Measurements from ENCODE around the gene NLRP12.

NLRP12 gene

DNA sequence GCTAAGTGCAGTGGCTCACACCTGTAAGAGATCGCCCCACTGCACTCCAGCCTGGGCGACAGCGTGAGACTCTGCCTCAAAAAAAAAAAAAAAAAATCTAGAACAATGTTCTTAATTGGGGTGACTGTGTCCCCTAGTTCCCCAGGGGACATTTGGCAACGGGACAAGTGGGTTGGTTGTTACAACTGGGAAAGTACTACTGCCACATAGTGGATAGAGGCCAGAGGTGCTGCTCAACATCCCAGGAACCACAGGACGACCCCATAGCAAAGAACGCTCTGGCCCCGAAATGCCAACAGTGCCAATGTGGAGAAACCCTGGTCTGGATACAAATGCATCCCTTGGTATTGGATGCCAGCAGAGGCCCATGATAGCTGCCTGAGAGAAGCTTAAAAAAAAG lies 11.8 kb downstream of the NLRP12 start:
- no peak for DNase-seq
- H3K27ac ChIP-seq = no peak overlapping the region
- H3K36me3 ChIP-seq = no peaks in the 10 kb centered on the region
- no peaks in the 10 kb centered on the region for H3K9me3 ChIP-seq (ENCODE audit: severe bottlenecking)
- TF ChIP-seq, protein P1, sequence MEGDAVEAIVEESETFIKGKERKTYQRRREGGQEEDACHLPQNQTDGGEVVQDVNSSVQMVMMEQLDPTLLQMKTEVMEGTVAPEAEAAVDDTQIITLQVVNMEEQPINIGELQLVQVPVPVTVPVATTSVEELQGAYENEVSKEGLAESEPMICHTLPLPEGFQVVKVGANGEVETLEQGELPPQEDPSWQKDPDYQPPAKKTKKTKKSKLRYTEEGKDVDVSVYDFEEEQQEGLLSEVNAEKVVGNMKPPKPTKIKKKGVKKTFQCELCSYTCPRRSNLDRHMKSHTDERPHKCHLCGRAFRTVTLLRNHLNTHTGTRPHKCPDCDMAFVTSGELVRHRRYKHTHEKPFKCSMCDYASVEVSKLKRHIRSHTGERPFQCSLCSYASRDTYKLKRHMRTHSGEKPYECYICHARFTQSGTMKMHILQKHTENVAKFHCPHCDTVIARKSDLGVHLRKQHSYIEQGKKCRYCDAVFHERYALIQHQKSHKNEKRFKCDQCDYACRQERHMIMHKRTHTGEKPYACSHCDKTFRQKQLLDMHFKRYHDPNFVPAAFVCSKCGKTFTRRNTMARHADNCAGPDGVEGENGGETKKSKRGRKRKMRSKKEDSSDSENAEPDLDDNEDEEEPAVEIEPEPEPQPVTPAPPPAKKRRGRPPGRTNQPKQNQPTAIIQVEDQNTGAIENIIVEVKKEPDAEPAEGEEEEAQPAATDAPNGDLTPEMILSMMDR (IDR thresholded peaks at IDR 0.05; ENCODE audit: low read depth, low read length) = peak; percentile 43
- no peak overlapping the region for H3K4me3 ChIP-seq (ENCODE audit: low read depth, low read length)
- H3K27me3 ChIP-seq (ENCODE audit: insufficient read depth, low read depth, severe bottlenecking) = peaks cover 54% of the 10 kb centered on the region

DNA sequence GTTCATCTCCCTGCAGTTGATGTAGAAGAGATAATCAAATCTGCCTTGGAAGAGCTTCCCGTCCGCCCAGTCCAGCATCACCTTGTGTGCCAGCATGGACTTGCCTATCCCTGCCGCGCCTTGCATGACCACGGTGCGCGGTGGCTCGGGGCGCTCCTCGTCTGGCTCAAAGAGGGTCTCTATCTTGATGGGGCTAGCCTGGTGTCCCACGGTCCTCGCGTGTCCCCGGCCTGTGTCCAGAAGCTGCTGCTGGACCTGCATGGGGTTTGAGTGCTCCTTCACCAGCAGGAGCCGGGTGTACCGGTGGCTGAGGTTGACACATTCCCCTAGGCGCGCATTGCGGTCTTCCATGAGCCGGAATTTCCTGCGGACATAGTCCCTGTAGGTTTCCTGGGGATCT lies 13.2 kb downstream of the NLRP12 start:
- no peak overlapping the region for H3K4me3 ChIP-seq (ENCODE audit: low read depth, low read length)
- no peaks in the 10 kb centered on the region for H3K9me3 ChIP-seq (ENCODE audit: severe bottlenecking)
- DNase-seq = no peak
- TF ChIP-seq, protein P1 (IDR thresholded peaks at IDR 0.05; ENCODE audit: low read depth, low read length) = no peak
- H3K27me3 ChIP-seq (ENCODE audit: insufficient read depth, low read depth, severe bottlenecking) = peaks cover 63% of the 10 kb centered on the region
- H3K27ac ChIP-seq = no peak overlapping the region
- H3K36me3 ChIP-seq = no peaks in the 10 kb centered on the region

DNA sequence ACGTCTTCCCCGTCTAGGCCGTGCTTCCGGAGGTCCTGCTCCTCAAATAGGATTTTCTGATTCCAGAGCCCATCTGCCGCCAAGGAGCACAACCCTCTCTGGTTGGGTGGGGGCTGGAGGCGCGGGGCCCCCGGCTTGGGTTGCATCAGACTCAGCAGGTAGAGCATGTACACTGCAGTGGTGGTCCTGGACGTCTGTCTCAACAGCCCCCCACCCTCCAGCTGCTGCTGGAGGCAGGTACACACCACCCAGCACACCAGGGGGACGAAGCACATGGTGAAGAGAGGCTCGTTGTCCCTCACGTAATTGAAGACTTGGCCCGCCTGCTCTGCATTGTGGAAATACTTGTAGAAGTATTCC lies 13.9 kb downstream of the NLRP12 start:
- Histone ChIP-seq H3K27me3 (ENCODE audit: insufficient read depth, low read depth, severe bottlenecking) (peaks cover 69% of the 10 kb centered on the region), H3K27ac (no peak overlapping the region), H3K36me3 (no peaks in the 10 kb centered on the region), H3K9me3 (ENCODE audit: severe bottlenecking) (no peaks in the 10 kb centered on the region), H3K4me3 (ENCODE audit: low read depth, low read length) (no peak overlapping the region)
- no peak for DNase-seq
- TF ChIP-seq, protein P1 (IDR thresholded peaks at IDR 0.05; ENCODE audit: low read depth, low read length) = no peak

DNA sequence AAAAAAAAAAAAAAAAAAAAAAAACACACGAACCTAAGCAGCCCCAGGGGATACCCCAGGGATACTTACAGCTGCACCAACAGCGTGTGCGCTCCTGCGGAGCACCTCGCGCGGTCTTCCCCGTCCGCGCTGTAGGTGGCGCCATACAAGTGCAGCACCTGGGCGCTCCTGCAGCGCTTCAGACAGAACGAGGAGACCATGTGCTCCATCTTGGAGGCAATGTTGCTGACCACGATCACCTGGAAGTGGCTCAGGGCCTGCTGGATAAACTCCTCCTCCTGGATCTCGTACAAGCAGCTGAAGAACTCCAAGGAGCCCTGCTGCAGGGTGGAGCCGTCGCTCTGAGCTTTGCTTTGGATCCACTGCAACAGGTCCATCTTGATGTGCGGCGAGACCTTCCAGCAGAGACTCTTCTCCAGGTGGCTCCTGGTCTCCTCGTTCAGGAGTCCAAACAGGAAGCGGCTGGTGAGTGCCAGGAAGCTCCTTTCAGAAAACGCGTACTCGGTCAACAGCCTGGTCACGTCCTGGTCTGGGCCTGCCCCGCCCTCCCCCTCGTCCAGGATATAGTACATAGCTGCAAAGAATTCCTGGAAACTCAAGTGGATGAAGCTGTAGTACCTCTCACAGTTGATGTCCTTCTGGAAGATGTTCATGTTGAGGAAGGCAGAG lies 14.5 kb downstream of the NLRP12 start:
- TF ChIP-seq, protein P1 (IDR thresholded peaks at IDR 0.05; ENCODE audit: low read depth, low read length) = peak; percentile 74
- DNase-seq = peak; percentile 51
- no peak overlapping the region for H3K4me3 ChIP-seq (ENCODE audit: low read depth, low read length)

DNA sequence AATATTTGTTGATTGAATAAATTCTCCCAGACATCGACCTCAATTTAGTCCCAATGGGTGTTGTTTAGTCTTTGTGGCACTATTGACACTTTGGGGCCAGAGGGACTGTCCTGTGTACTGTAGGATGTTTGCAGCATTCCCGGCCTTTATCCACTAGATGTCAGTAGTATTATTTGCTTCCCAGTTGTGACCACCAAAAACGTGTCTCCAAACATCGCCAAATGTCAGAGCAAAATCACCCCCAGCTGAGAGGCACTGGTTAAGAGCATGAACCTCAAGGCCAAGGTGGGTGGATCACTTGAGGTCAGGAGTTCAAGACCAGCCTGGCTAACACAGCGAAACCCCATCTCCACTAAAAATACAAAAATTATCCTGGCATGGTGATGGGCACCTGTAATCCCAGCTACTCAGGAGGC lies 15.4 kb downstream of the NLRP12 start:
- no peak overlapping the region for H3K4me3 ChIP-seq (ENCODE audit: low read depth, low read length)
- H3K36me3 ChIP-seq = no peaks in the 10 kb centered on the region
- DNase-seq = peak; percentile 14
- H3K27ac ChIP-seq = no peak overlapping the region
- H3K27me3 ChIP-seq (ENCODE audit: insufficient read depth, low read depth, severe bottlenecking) = peaks cover 76% of the 10 kb centered on the region
- TF ChIP-seq, protein P1 (IDR thresholded peaks at IDR 0.05; ENCODE audit: low read depth, low read length) = peak; percentile 42; the same call in 1 of the 2 replicates
- H3K9me3 ChIP-seq (ENCODE audit: severe bottlenecking) = no peaks in the 10 kb centered on the region

More for the DNA sequence above, 14.5 kb downstream of the NLRP12 start:
- no peaks in the 10 kb centered on the region for H3K36me3 ChIP-seq
- peaks cover 74% of the 10 kb centered on the region for H3K27me3 ChIP-seq (ENCODE audit: insufficient read depth, low read depth, severe bottlenecking)
- H3K27ac ChIP-seq = no peak overlapping the region
- no peaks in the 10 kb centered on the region for H3K9me3 ChIP-seq (ENCODE audit: severe bottlenecking)

DNA sequence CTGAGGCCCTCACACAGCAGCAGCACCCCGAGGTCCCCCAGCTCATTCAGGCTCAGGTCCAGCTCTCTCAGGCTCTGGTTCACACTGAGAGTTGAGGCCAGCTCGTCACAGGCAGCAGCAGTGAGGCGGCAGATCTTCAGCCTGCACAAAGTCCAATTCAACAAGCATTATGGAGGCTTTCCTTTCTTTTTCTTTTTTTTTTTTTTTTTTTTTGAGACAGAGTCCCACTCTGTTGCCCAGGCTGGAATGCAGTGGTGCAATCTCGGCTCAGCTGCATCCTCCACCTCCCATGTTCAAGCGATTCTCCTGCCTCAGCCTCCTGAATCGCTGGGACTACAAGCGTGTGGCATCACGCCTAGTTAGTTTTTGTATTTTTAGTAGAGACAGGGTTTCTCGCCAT lies 22.9 kb downstream of the NLRP12 start:
- H3K27me3 ChIP-seq (ENCODE audit: insufficient read depth, low read depth, severe bottlenecking) = peaks cover 94% of the 10 kb centered on the region
- TF ChIP-seq, protein P1 (IDR thresholded peaks at IDR 0.05; ENCODE audit: low read depth, low read length) = no peak
- H3K36me3 ChIP-seq = no peaks in the 10 kb centered on the region
- no peak overlapping the region for H3K4me3 ChIP-seq (ENCODE audit: low read depth, low read length)
- no peak for DNase-seq
- peaks cover 3% of the 10 kb centered on the region for H3K9me3 ChIP-seq (ENCODE audit: severe bottlenecking)
- H3K27ac ChIP-seq = no peak overlapping the region
